GM13976 (cell line): ENCODE results near the gene HS3ST6.

Experiments
- DNase-seq: peaks from one replicate; pipeline ENCODE4 v3.0.0; 2012; ENCODE audit warnings: low spot score
- in situ Hi-C: fragments of 300-500 bp; cut with MboI; formaldehyde crosslinking; loops from one replicate; pipeline ENCODE4 v1.12.0; 2022; ENCODE audit warnings: low sequenced_read_pairs, mixed read lengths, inconsistent platforms; ENCODE audit not compliant: unreplicated experiment
- TF ChIP-seq, protein P1 (sequence below): IDR thresholded peaks from 2 replicates; pipeline ENCODE4 v1.5.1; 2012; ENCODE audit warnings: borderline replicate concordance, mild to moderate bottlenecking; ENCODE audit not compliant: insufficient read depth; ENCODE audit errors: extremely low read depth, missing control alignments, control extremely low read depth

The HS3ST6 gene

DNA sequence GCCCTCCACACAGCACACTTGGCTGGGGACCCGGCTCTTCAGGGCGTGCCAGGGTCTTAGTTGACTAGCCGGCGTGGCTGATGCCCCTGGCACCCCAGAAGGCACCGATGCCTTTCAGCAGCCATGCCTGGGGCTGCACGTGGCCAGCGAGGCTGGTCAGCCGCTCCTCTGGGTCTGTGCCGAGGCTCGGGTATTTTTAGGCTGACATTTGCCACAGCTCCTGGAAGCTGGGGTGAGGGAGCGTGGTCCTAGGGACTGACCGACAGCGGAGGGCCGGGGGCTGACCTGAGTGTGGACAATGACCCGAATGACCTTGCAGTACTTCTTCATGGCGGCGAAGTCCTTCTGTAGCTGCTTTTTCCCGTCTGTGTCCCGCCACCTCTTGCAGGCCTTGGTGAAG, 32.3 kb upstream of the HS3ST6 start:
- DNase-seq: no peak
- in situ Hi-C loops: no loop called here
- TF ChIP-seq, protein P1, sequence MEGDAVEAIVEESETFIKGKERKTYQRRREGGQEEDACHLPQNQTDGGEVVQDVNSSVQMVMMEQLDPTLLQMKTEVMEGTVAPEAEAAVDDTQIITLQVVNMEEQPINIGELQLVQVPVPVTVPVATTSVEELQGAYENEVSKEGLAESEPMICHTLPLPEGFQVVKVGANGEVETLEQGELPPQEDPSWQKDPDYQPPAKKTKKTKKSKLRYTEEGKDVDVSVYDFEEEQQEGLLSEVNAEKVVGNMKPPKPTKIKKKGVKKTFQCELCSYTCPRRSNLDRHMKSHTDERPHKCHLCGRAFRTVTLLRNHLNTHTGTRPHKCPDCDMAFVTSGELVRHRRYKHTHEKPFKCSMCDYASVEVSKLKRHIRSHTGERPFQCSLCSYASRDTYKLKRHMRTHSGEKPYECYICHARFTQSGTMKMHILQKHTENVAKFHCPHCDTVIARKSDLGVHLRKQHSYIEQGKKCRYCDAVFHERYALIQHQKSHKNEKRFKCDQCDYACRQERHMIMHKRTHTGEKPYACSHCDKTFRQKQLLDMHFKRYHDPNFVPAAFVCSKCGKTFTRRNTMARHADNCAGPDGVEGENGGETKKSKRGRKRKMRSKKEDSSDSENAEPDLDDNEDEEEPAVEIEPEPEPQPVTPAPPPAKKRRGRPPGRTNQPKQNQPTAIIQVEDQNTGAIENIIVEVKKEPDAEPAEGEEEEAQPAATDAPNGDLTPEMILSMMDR: no peak

DNA sequence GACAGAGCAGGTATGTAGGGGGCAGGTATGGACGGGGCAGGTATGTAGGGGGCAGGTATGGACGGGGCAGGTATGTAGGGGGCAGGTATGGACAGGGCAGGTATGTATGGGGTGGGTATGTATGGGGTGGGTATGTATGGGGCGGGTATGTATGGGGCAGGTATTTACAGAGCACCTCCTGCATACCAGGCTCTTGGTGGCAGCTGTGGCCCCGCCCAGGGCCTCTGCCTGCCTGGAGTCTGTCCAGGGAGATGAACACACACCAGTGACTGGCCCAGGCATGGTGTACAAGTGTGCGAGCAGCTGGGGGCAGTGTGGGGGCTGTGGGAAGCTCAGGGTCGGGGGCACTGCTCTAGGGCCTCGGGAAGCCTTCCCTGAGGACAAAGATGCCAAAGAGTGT, 31.8 kb upstream of the HS3ST6 start:
- in situ Hi-C loops: no loop called here
- no peak for DNase-seq
- TF ChIP-seq, protein P1: no peak

DNA sequence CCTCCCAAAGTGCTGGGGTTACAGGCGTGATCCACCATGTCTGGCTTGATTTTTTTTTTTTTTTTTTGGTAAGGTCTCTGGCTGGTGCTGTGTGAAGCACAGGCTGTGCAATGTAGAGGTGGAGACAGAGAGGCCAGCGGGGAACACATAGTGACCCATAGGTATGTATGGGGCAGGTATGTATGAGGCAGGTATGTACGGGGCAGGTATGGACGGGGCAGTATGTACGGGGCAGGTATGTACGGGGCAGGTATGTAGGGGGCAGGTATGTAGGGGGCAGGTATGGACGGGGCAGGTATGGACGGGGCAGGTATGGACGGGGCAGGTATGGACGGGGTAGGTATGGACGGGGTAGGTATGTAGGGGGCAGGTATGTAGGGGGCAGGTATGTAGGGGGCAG, 31.3 kb upstream of the HS3ST6 start:
- no peak for DNase-seq
- in situ Hi-C loops: no loop called here
- TF ChIP-seq, protein P1: no peak

DNA sequence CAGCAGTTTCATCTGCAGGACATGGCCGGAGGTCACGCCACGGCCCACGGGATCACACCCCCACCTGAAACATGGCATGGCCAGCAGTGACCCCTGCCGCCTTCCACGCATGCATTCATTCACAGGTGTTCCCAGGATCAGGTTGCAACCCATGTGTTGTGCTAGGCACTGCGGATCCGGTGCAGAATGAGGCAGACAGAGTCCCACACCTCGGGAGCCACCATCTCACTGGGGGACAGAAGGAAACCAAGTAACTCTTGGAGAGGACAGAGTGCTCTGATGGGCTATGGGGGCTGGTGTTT, 29.1 kb upstream of the HS3ST6 start:
- no peak for DNase-seq
- TF ChIP-seq, protein P1: no peak
- in situ Hi-C loops: no loop called here

DNA sequence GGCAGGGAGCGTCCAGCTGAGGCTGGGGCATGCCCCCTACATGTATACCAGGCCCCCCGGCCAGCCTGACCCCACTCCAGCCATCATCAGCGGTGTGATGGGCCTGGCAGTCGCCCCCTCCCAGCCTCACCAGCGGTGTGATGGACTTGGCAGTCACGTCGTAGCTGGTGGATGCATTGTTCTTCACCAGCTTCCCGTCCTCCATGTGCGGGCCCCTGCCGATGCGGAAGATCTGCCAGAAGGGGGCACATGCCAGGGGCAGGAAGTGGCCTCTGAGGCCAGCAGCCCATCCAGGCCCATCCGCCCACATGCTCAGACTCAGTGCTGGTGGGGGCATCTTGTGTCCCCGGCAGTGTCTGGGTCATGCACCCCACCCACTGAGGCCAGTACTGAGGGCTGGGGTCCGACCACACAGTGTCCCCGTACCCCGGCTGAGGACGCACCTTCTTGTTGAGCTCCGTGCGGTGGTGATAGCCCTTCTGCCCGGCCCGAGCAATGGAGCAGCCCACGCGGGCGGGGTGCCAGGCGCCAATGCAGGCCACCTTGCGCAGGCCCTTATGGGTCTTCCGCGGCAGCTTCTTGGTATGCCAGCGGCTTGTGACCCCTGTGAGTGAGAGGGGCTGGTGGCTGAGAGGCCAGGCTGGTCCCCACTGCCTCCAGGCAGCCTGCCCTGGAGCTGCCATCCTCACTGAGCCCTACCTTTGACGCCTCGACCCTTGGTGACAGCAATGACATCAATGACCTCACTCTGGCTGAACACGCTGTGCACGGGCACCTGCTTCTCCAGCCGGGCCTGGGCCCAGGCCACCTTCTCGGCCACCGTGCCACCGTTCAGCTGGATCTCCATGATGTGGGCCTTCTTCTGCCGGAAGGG, 28.5 kb upstream of the HS3ST6 start:
- in situ Hi-C loops: no loop called here
- no peak for DNase-seq
- TF ChIP-seq, protein P1: no peak

DNA sequence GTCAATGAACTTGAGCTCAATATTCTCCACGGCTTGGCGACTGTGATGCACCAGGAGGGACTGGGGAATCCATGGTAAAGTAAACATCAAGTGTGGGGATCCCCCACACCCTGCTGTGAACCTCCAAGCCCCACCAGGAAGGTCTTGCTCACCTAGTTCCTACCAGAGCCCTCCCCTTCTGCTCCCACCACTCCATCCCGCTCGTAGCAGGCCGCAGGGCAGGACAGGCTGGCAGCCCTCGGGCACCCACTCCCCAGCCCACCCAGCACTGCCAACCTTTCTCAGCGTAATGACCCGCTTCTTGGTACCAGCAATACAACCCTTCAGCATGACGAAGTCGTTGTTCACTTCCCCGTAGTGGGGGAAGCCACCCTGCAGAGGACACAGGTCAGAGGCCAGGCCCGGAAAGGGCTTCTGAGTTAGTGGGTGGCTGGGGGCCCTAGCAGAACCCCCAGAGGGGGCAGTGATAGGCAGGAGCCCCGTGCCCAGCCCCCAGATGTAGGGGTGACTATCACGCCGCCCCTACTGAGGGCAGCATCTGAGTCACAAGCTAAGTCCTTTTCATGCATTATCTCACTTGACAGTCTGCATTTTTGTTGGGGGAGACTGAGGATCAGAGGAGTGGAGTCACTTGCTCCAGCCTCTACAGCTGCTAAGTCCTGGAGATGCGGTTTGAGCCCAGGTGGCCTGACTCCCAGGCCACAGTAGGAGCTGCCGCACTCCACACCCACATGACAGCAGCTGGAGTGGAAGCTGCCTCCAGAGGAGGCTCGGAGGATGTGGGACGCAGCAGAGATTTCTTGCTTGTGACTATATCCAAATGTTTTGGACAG, 27.6 kb upstream of the HS3ST6 start:
- no peak for DNase-seq
- TF ChIP-seq, protein P1: no peak
- in situ Hi-C loops: no loop called here
